Endothelial cell of umbilical vein (primary cell): ENCODE data around the gene CATSPER2. TPM values are rescaled to one million over a fixed set of nuclear protein-coding genes. Genes with fewer than 3 reads are reported as not detected.

Source experiments
- polyA plus RNA-seq, 4 experiments: library from polyadenylated mRNA; depleted of rRNA in 3 of 4; stranded (reverse) in 3 of 4; unstranded in 1 of 4; fragments of >200 nt; gene quantifications; 2 replicates each; pipeline versions ENCODE4 v1.2.1 to v1.2.3, GENCODE V29; 2011 to 2012; ENCODE audit warnings: missing spikeins in 1 of 4
- small RNA-seq: library from RNA; depleted of rRNA; stranded (forward); fragments of <200 nt; gene quantifications from one replicate; pipeline ENCODE3, GENCODE V24; 2012; ENCODE audit warnings: low replicate concordance, low read depth; ENCODE audit not compliant: insufficient read depth, insufficient read length
- total RNA-seq: library from RNA; stranded (reverse); gene quantifications from 2 replicates; pipeline ENCODE4 v1.2.3, GENCODE V29; 2021

CATSPER2 gene
- total and polyA plus RNA-seq, 2 donors (not counting 3 experiments of a cell fraction or from before 2014, with no cell fraction given): 1.9 to 6.1 TPM

Small RNA genes within 50 kb of the gene (small RNA-seq; reads per million reads assigned to genes)
- not detected for gene PDIA3P2
- not detected for gene RNU6-554P
- not detected for gene RNU6-610P

Other genes with a start within 250 kb of the CATSPER2 start
- gene TP53BP1, start 155.7 kb downstream of the CATSPER2 start, total RNA-seq: 59.5 and 60.2 TPM in 2 replicates
- 27.2 and 28.1 TPM in 2 replicates for gene TP53BP1, start 155.7 kb downstream of the CATSPER2 start, polyA plus RNA-seq
- gene MAP1A, start 131.2 kb downstream of the CATSPER2 start, total RNA-seq: 2.1 and 4.8 TPM in 2 replicates
- gene MAP1A, start 131.2 kb downstream of the CATSPER2 start, polyA plus RNA-seq: 0.68 and 0.78 TPM in 2 replicates
- gene PPIP5K1, start 58.6 kb downstream of the CATSPER2 start, total RNA-seq: 35.3 and 43.4 TPM in 2 replicates
- 22.2 and 28.7 TPM in 2 replicates for gene PPIP5K1, start 58.6 kb downstream of the CATSPER2 start, polyA plus RNA-seq
- gene CKMT1B, start 54.8 kb downstream of the CATSPER2 start, total RNA-seq: not detected in 2 replicates
- gene CKMT1B, start 54.8 kb downstream of the CATSPER2 start, polyA plus RNA-seq: not detected in 2 replicates
- gene STRC, start 30.0 kb downstream of the CATSPER2 start, total RNA-seq: 0.14 TPM in 1 of 2 replicates, not detected in the other
- gene STRC, start 30.0 kb downstream of the CATSPER2 start, polyA plus RNA-seq: 0.10 and 0.25 TPM in 2 replicates
- not detected in 2 replicates for gene CKMT1A, start 45.0 kb upstream of the CATSPER2 start, total RNA-seq
- not detected in 2 replicates for gene CKMT1A, start 45.0 kb upstream of the CATSPER2 start, polyA plus RNA-seq
- gene PDIA3, start 97.6 kb upstream of the CATSPER2 start, total RNA-seq: 757 and 857 TPM in 2 replicates
- gene PDIA3, start 97.6 kb upstream of the CATSPER2 start, polyA plus RNA-seq: 115 and 140 TPM in 2 replicates
- 2.4 and 3.6 TPM in 2 replicates for gene ELL3, start 128.1 kb upstream of the CATSPER2 start, total RNA-seq
- gene ELL3, start 128.1 kb upstream of the CATSPER2 start, polyA plus RNA-seq: 2.9 and 3.1 TPM in 2 replicates
- gene SERF2, start 143.5 kb upstream of the CATSPER2 start, total RNA-seq: 897 and 970 TPM in 2 replicates
- gene SERF2, start 143.5 kb upstream of the CATSPER2 start, polyA plus RNA-seq: 1,481 and 1,573 TPM in 2 replicates
- 0.12 TPM in 1 of 2 replicates, not detected in the other for gene SERINC4, start 151.4 kb upstream of the CATSPER2 start, total RNA-seq
- gene SERINC4, start 151.4 kb upstream of the CATSPER2 start, polyA plus RNA-seq: 0.05 TPM in 1 of 2 replicates, not detected in the other
- 17.8 and 19.7 TPM in 2 replicates for gene HYPK, start 151.8 kb upstream of the CATSPER2 start, total RNA-seq
- gene HYPK, start 151.8 kb upstream of the CATSPER2 start, polyA plus RNA-seq: 3.6 and 5.2 TPM in 2 replicates
- 29.3 and 30.5 TPM in 2 replicates for gene MFAP1, start 175.8 kb upstream of the CATSPER2 start, total RNA-seq
- gene MFAP1, start 175.8 kb upstream of the CATSPER2 start, polyA plus RNA-seq: 11.5 and 12.9 TPM in 2 replicates
- gene WDR76, start 178.2 kb upstream of the CATSPER2 start, total RNA-seq: 22.1 and 25.2 TPM in 2 replicates
- gene WDR76, start 178.2 kb upstream of the CATSPER2 start, polyA plus RNA-seq: 3.1 and 3.3 TPM in 2 replicates